Fibroblast of villous mesenchyme (primary cell): ENCODE results near the gene ETV3. TPM values are rescaled to one million over a fixed set of nuclear protein-coding genes. Genes with fewer than 3 reads are reported as not detected.

Source experiments
- DNase-seq: peaks from one replicate; pipeline ENCODE4 v3.0.0-alpha.2; 2010; ENCODE audit warnings: low read depth
- H3K4me3 ChIP-seq: 2 replicates; pipeline ENCODE4 v1.5.1; 2011; ENCODE audit warnings: low read depth, mild to moderate bottlenecking, low read length
- total RNA-seq: library from RNA; depleted of rRNA; stranded (reverse); fragments of >200 nt; gene quantifications from 2 replicates; pipeline ENCODE4 v1.2.3, GENCODE V29; 2012
- TF ChIP-seq, protein P1 (sequence below): IDR thresholded peaks from 2 replicates; pipeline ENCODE4 v1.5.1; 2012; ENCODE audit warnings: low read depth, mild to moderate bottlenecking, low read length; ENCODE audit not compliant: insufficient read depth

Gene ETV3
- total RNA-seq, 1 donor = 13.0 TPM

DNA sequence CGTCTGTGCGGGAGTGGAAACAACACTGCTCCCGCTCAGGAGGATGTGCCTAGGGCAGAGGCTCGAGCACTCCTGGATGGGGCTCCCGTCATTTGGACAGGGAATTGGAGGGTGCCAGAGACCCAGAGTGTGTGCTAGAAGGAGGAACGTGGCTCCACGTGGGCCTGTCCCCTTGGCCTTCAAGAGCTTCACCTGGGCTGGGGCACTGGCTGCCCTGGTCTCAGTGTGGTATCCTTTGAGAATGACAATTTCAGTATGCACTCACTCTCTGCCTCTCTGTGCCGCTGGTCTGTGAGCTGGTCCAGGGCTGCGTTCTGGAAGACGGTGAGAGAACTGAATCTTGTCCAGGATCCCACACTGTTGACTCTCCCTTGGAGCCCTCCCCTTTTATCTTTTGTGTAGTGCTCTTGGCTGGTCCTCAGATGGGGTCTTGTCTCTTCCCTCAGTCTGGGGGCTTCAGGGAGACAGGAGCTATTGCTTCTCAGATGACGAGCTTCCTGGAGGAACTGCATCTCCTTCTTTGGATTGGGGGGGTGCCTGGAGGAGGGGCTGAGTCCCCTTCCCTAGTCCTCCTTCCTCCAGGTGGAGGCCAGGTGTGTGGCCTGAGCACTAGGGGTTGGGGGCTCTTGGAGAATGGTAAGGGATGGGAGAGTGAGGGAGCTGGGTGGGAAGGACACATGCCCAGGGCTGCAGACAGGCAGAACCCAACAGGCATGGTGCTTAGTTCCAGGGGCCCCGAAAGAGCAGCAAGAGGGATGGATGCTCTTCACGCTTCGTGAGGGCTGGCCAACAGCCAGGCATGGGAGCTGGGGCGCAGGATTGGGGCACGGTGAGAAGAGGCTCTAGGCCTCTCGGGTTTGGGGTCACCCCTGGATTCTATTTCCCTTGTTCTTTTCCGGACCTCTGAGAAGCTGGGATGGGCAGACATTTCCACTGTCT lies 23.7 kb downstream of the ETV3 start:
- no peak for DNase-seq
- TF ChIP-seq, protein P1, sequence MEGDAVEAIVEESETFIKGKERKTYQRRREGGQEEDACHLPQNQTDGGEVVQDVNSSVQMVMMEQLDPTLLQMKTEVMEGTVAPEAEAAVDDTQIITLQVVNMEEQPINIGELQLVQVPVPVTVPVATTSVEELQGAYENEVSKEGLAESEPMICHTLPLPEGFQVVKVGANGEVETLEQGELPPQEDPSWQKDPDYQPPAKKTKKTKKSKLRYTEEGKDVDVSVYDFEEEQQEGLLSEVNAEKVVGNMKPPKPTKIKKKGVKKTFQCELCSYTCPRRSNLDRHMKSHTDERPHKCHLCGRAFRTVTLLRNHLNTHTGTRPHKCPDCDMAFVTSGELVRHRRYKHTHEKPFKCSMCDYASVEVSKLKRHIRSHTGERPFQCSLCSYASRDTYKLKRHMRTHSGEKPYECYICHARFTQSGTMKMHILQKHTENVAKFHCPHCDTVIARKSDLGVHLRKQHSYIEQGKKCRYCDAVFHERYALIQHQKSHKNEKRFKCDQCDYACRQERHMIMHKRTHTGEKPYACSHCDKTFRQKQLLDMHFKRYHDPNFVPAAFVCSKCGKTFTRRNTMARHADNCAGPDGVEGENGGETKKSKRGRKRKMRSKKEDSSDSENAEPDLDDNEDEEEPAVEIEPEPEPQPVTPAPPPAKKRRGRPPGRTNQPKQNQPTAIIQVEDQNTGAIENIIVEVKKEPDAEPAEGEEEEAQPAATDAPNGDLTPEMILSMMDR = no peak
- no peak overlapping the region for H3K4me3 ChIP-seq

DNA sequence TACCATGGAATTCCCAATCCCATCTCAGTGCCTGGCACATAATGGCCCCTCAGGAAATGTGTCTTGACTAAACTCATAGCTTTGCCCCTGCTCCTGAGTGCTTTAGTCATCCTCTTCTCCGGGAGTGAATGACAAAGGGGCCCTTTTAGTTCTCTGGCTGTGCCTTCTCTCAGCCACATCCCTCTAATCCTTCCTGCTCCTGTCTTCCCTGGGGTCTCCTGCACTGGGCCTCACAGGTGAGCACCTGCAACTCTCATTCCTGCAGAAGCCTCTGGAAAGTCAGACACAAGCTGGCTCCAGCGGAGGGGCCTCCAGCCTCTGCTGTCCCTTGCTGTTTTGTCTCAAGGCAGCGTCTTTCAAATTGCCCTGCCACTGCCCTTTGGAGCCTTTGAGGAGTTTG lies 24.6 kb downstream of the ETV3 start:
- TF ChIP-seq, protein P1 = no peak
- H3K4me3 ChIP-seq = no peak overlapping the region
- no peak for DNase-seq

DNA sequence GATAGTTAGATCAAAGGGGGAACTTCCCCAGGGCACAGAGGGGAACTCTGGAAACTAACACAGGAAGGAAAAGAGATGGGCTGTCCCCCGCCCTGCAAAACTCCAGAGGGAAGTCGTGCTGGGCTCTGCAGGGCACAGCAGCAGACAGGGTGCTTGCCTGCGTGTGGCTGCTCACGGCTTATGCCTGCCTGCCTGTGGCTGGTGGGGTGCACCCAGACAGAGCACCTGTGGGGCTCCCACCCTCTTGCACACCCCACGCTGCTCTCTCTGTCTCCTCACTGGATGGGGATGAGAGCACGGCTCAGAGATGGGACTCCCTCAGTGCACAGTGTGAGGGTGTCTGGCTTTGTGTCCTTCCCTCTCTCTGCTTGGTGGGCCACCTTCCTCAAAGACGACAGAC lies 25.1 kb downstream of the ETV3 start:
- TF ChIP-seq, protein P1 = no peak
- no peak overlapping the region for H3K4me3 ChIP-seq
- no peak for DNase-seq

DNA sequence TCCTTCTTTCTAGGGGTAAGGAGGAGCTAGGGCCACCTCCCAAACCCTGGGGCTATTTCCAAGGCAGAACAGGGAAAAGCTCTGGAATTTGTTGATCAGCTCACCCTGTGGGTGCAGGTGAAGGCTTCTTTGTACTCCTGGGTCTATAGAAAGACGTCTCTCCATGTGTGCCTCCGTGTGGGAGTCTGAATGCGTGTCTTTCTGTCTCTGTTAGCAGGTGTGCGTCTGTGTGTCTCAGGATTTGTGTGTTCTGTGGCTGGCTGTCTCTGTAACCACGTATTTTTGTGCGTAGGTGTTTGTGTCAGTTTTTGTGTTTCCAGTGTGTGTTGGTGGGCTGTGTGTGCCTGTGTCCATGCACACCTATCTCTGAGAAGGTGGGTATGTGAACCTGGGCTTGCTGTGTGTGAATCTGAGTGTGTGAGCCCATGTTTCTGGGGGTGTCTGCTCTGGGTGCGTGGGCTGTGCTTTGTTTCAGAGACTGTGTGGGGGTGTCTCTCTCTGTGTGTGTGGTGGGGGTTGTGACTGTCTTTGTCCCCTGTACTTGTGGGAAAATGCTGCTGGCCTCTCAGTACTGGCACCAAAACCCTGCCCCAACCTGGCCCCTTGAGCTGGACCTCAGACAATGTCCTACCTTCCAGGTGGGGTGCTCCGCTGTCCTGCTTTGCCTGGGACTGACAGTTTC lies 25.9 kb downstream of the ETV3 start:
- no peak overlapping the region for H3K4me3 ChIP-seq
- DNase-seq = no peak
- TF ChIP-seq, protein P1 = no peak

DNA sequence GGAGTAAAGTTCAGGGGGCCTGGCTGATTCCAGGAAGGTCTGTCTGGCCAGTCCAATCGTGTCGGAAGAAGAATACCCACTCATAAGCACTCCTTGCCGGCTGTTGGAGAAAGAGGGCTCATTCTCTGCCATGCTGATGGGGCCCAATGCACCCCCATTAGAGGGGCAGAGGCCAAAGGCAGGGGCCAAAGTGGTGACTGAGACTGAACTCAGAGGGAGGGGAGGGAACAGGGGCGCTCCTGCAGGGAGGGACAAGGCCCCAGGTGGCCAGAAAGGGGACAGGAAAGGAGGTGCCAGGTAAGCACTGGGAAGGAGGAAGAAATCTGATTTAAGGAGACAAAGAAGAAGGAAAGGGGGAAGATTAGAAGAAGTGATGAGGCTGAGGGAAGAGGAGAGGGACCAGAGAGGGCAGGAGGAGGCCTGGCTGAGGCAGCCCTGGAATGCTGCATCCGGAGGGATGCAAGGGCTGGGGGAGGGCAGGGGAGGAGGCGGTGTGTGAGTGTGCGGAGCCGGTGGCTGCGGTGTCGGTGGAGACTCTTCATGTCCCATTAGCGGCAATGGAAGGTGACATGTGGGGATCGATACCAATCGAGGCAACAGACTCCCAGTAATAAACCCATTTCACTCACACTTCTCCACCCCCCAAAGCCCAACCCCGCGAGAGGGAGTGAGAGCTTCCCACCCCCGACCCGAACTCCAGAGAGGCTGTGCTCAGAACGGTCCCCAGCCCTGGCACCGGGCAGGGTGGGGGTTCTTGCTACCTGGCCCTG lies 26.6 kb downstream of the ETV3 start:
- DNase-seq = no peak
- TF ChIP-seq, protein P1 = no peak
- no peak overlapping the region for H3K4me3 ChIP-seq

DNA sequence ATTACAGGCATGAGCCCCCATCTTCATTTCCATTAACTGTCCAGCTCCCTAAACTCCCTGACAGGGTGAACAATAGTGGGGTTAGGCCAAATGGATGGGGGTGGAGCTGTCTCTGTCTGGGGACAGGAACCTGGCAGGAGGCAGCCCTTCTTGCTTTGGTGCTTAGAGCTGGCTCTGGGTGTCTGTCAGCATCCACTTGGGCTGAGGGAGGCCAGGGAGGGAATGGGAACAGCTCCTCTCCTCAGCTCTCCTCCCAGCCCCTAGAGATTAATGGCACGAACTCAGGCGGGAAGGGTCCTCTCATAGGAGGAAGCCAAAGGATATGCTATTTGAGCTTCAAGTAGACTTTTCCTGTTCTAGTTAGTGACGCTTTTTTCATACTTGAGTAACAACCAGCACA lies 27.5 kb downstream of the ETV3 start:
- DNase-seq = no peak
- TF ChIP-seq, protein P1 = no peak
- no peak overlapping the region for H3K4me3 ChIP-seq
